T-cell (primary cell): ENCODE results near the gene MED29. TPM values are rescaled to one million over a fixed set of nuclear protein-coding genes. Genes with fewer than 3 reads are reported as not detected.

ENCODE experiments used
- ATAC-seq, 4 experiments: fragments of 200-7000 bp in 3 of 4; fragments of 150-1000 bp in 1 of 4; cut with Tn5 transposase; replicated peaks in 1 of 4; 1 replicate in 3 of 4; 2 replicates in 1 of 4; pipeline ENCODE4 v1.10.0; 2021; ENCODE audit warnings: moderate library complexity in 3 of 4, mild to moderate bottlenecking in 2 of 4, moderate number of reproducible peaks in 1 of 4
- CTCF ChIA-PET, 2 donors: fragments of 300-600 bp; sonication (Branson Sonifier 250); formaldehyde crosslinking; loops; one replicate each; lab custom pipeline; 2022; ENCODE audit warnings: antibody characterized with exemption in 2 of 2; lab: Charles Lee
- POLR2A ChIA-PET, 2 donors: fragments of 300-600 bp; sonication (Branson Sonifier 250); formaldehyde crosslinking; loops; one replicate each; lab custom pipeline; 2022; ENCODE audit warnings: antibody characterized with exemption in 2 of 2; lab: Charles Lee
- DNase-seq, 35 experiments: peaks; one replicate each; pipeline versions ENCODE4 v3.0.0 to v3.0.0-alpha.2; 2013 to 2023
- H3K27ac ChIP-seq: one replicate; pipeline ENCODE4 v1.5.1; 2013; ENCODE audit warnings: low read length
- H3K27me3 ChIP-seq, 2 experiments: replicated peaks in 1 of 2; 1 replicate in 1 of 2; 2 replicates in 1 of 2; pipeline versions ENCODE4 v1.6.1 to v1.7.0; 2013; ENCODE audit warnings: low read length in 1 of 2, mixed read lengths in 1 of 2; ENCODE audit not compliant: control insufficient read depth in 2 of 2, insufficient read depth in 2 of 2; ENCODE audit errors: extremely low read depth in 1 of 2
- H3K36me3 ChIP-seq, 2 donors: 1 replicate in 1 of 2; 2 replicates in 1 of 2; pipeline versions ENCODE4 v1.6.1 to v1.7.0; 2013; ENCODE audit warnings: low read length in 1 of 2; ENCODE audit not compliant: control insufficient read depth in 2 of 2, insufficient read depth in 1 of 2; ENCODE audit errors: extremely low read depth in 1 of 2
- H3K4me1 ChIP-seq, 2 experiments: 1 replicate in 1 of 2; 2 replicates in 1 of 2; pipeline versions ENCODE4 v1.6.1 to v1.7.0; 2013; ENCODE audit warnings: low read length in 2 of 2, mixed read lengths in 1 of 2; ENCODE audit not compliant: insufficient read depth in 2 of 2, control insufficient read depth in 1 of 2; ENCODE audit errors: extremely low read depth in 1 of 2
- H3K4me3 ChIP-seq, 2 donors: 1 replicate in 1 of 2; 2 replicates in 1 of 2; pipeline versions ENCODE4 v1.5.1 to v1.7.0; 2013; ENCODE audit warnings: mild to moderate bottlenecking in 2 of 2, low read length in 1 of 2, moderate library complexity in 1 of 2; ENCODE audit not compliant: control insufficient read depth in 1 of 2; ENCODE audit errors: extremely low read depth in 1 of 2
- H3K9me3 ChIP-seq: 2 replicates; pipeline ENCODE4 v1.7.0; 2013
- H3K27ac Mint-ChIP-seq, 2 donors: one replicate each; pipeline ENCODE4 v1.8.0; 2020 to 2021; ENCODE audit warnings: mild to moderate bottlenecking in 2 of 2, mixed read lengths in 2 of 2
- H3K27me3 Mint-ChIP-seq, 2 donors: one replicate each; pipeline ENCODE4 v1.8.0; 2021 to 2022; ENCODE audit warnings: mixed read lengths in 2 of 2
- H3K36me3 Mint-ChIP-seq: one replicate; pipeline ENCODE4 v1.8.0; 2021; ENCODE audit warnings: mixed read lengths
- H3K4me1 Mint-ChIP-seq, 3 donors: one replicate each; pipeline ENCODE4 v1.8.0; 2020 to 2022; ENCODE audit warnings: mixed read lengths in 3 of 3, mild to moderate bottlenecking in 1 of 3
- H3K4me3 Mint-ChIP-seq, 3 donors: one replicate each; pipeline ENCODE4 v1.8.0; 2020 to 2022; ENCODE audit warnings: mild to moderate bottlenecking in 3 of 3, mixed read lengths in 3 of 3, moderate library complexity in 3 of 3
- H3K9me3 Mint-ChIP-seq, 3 donors: one replicate each; pipeline ENCODE4 v1.8.0; 2020 to 2022; ENCODE audit warnings: mixed read lengths in 3 of 3
- WGBS: methylation state at CpG from one replicate; pipeline ENCODE4 v1.1.5; 2013; ENCODE audit warnings: missing lambda C conversion rate; ENCODE audit not compliant: insufficient coverage; 5-methylcytosine and 5-hydroxymethylcytosine counted together
- total RNA-seq, 35 experiments: library from RNA in 6 of 35; stranded (reverse) in 6 of 35; fragments of 120-200 nt in 1 of 35; gene quantifications; one replicate each; pipeline versions ENCODE4 v1.2.1 to v1.2.4 and lab custom pipeline; 2013 to 2026

Gene MED29
- total RNA-seq, 5 donors from 2014 or later (not counting 1 experiment from before 2014, with no cell fraction given) = 42.0 to 48.7 (median 47.0) TPM

DNA sequence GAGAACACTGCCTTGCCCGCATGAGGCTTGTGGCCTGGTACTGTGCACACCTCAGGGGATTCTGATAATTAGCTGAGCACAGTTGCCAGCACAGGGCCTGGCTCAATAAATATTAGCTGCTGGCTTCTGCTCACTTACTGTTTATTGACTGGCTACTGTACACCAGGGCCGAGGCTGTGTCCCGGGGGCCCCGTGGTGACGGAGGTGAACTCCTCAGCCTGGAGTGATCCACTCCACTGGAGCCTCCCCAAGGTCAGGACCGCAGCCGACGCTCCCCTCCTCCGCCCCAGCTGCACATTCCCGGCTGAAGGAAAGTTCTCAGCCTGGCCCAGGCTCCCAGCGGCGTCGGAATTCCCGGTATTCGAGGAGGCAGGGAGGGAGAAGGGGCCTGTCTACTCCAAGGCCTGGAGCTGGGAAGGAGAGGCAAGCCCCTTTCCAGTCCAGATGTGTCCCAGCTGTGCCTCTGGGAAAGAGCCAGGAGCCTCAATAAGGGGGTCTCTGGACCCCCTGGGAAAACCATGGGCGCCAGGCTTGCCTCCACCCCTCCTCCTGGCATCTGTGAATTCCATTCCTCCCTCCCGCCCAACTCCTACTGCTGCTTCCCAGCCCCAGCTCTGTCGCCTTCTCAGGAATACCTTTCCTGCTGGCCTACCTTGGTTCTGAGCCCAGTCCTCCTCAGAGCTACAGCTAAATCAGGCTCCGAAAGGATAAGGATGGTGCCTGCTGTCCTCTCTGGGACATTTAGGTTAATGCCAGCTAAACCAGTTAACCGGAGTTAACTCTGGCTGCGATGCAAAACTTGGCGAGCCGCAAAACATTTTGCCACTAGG is 37.3 kb downstream of the MED29 start:
- Mint-ChIP-seq H3K4me1 (peaks cover 5 to 23% (median 23%) of the 10 kb centered on the region in 3 donors), H3K36me3 (peaks cover 17% of the 10 kb centered on the region), H3K27ac (no peak overlapping the region), H3K9me3 (no peaks in the 10 kb centered on the region), H3K4me3 (no peak overlapping the region), H3K27me3 (no peaks in the 10 kb centered on the region)
- peaks cover 4 to 22% of the 10 kb centered on the region in 2 donors for H3K36me3 ChIP-seq
- ATAC-seq = no peak
- no peak overlapping the region for H3K27ac ChIP-seq
- H3K4me3 ChIP-seq = no peak overlapping the region
- H3K27me3 ChIP-seq = no peaks in the 10 kb centered on the region
- ChIA-PET POLR2A (interaction anchor here in 1 of 2 donors (0.7 kb wide), 1 partner anchor 17 kb away, joined by 3 read pairs; no protein-coding TSS in a partner anchor), CTCF (interaction anchor here in 1 of 2 donors (0.6 kb wide), 1 partner anchor 32 kb away, joined by 3 read pairs; no protein-coding TSS in a partner anchor)
- WGBS = 75% methylated on average over 8 of the region's 23 CpGs
- peak in 1 of 35 experiments; percentile 12 for DNase-seq
- H3K9me3 ChIP-seq = no peaks in the 10 kb centered on the region
- H3K4me1 ChIP-seq = peaks cover 0 to 13% of the 10 kb centered on the region in 2 experiments

DNA sequence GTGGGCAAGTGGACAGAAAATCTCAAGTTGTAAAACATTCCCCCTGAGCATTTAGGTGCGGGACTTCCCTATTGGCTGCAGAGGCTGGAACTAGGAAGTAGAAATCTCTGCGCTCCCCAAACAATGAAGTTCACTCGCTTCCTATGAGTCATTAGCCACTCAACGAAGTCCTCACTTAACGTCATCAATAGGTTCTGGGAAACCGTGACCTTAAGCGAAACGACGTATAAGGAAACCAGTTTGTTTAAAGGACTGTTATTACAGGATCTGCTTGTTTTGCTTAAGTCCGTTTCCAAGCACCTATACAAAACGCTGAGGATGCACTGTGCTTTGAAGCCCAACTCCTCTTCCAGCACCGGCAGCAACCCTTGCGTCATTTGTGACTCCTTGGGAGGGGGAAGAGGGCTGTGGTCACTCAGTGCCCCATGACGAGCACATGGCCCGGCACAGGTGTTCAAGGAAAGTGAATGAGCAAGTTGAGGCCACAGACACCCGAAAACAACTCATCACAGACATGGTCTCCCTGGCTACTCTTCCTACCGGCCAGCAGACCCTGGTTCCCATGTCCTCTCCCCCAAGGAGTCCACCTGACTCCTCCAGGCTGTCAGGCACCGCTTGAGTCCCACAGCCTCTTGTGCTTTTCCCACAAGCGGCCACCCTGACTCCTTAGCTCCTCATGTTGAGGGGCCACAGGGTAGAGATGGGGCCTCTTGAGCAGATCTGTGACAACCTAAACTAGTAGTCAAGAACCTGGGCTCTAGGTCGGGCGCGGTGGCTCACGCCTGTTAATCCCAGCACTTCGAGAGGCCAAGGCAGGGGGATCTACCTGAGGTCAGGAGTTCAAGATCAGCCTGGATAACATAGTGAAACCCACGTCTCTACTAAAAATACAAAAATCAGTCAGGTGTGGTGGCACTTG is 39.8 kb downstream of the MED29 start:
- peaks cover 22% of the 10 kb centered on the region for H3K36me3 Mint-ChIP-seq
- H3K27ac Mint-ChIP-seq = peak overlapping the region; percentile 86 to 88

DNA sequence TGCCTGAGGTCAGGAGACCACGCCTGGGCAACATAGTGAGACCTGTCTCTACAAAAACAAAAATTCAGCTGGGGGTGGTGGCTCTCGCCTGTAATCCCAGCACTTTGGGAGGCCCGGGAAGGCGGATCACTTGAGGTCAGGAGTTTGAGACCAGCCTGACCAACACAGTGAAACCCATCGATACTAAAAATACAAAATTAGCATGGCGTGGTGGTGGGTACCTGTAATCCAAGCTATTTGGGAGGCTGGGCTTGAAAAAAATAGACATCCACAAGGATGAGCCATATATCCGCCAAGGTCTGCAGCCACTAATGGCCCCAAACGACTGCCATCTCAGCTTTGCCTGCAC is 41.5 kb downstream of the MED29 start:
- peaks cover 33 to 55% (median 54%) of the 10 kb centered on the region in 3 donors for H3K4me1 Mint-ChIP-seq
- peaks cover 15 to 42% of the 10 kb centered on the region in 2 experiments for H3K4me1 ChIP-seq
- H3K9me3 ChIP-seq = no peaks in the 10 kb centered on the region
- H3K36me3 Mint-ChIP-seq = peaks cover 22% of the 10 kb centered on the region
- DNase-seq (no peak), ATAC-seq (no peak)
- H3K4me3 Mint-ChIP-seq = no peak overlapping the region
- 91% methylated on average over 3 of the region's 8 CpGs for WGBS
- ChIA-PET CTCF (no interaction called here), POLR2A (interaction anchor here in 1 of 2 donors (0.8 kb wide), 1 partner anchor 544 kb away, joined by 9 read pairs; no protein-coding TSS in a partner anchor)
- no peaks in the 10 kb centered on the region for H3K9me3 Mint-ChIP-seq
- no peak overlapping the region for H3K27ac ChIP-seq
- peaks cover 0 to 32% of the 10 kb centered on the region in 2 donors for H3K36me3 ChIP-seq
- no peaks in the 10 kb centered on the region for H3K27me3 ChIP-seq
- H3K27me3 Mint-ChIP-seq = no peaks in the 10 kb centered on the region
- H3K4me3 ChIP-seq = no peak overlapping the region
- no peak overlapping the region for H3K27ac Mint-ChIP-seq

More for the DNA sequence above, 39.8 kb downstream of the MED29 start:
- peaks cover 0 to 32% of the 10 kb centered on the region in 2 donors for H3K36me3 ChIP-seq
- peak in 31 of 35 experiments; percentile 25 to 78 (median 58) for DNase-seq
- H3K4me3 Mint-ChIP-seq = peak overlapping the region in 2 of 3 donors; percentile 48 to 62
- H3K27me3 ChIP-seq = no peaks in the 10 kb centered on the region
- CTCF ChIA-PET = interaction anchor here in 1 of 2 donors (0.6 kb wide), 1 partner anchor 19 kb away, joined by 3 read pairs; no protein-coding TSS in a partner anchor
- peaks cover 23 to 45% (median 45%) of the 10 kb centered on the region in 3 donors for H3K4me1 Mint-ChIP-seq
- ATAC-seq = peak; percentile 53 to 64 (median 54)
- peaks cover 12 to 34% of the 10 kb centered on the region in 2 experiments for H3K4me1 ChIP-seq
- H3K4me3 ChIP-seq = no peak overlapping the region
- POLR2A ChIA-PET = interaction anchor here in 1 of 2 donors (1.0 kb wide), 1 partner anchor 27 kb away, joined by 6 read pairs; no protein-coding TSS in a partner anchor
- H3K9me3 Mint-ChIP-seq = no peaks in the 10 kb centered on the region
- WGBS = 44% methylated on average over 15 of the region's 25 CpGs
- H3K27me3 Mint-ChIP-seq = no peaks in the 10 kb centered on the region
- H3K27ac ChIP-seq = peak overlapping the region; percentile 77
- no peaks in the 10 kb centered on the region for H3K9me3 ChIP-seq

DNA sequence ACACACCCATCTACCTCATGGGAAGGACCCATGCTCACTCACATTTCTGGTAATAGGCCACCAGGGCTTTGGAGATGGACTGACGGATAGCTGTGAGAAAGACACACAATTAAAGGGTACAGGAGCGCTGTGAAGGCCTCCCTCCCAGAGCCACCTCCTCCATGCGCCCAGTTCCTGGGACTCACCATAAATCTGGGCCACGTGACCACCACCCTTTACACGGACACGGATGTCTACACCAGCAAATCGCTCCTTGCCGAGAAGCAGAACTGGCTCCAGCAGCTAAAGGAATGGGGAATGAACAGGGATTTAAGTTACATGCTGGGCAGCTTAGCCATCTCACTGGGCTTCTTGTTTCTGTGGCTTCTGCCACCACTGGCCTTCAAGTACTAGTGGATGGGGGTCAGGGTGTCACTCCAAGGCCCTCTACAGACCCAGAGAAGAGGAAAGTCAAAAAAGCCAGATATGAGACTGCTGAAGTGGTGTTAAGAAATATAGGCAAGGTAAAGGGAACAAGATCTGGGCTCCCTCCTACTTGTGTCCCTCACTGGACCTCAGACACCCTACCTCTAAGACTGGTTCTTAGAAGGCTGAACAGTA is 42.4 kb downstream of the MED29 start:
- H3K9me3 Mint-ChIP-seq = no peaks in the 10 kb centered on the region
- peak overlapping the region; percentile 62 to 99 (median 98) for H3K4me3 Mint-ChIP-seq
- POLR2A ChIA-PET = interaction anchor here in 1 of 2 donors (0.6 to 1.0 kb wide), 2 partner anchors 22 to 31 kb away, joined by 3 read pairs; partner anchors contain the start of gene PLEKHG2
- no peaks in the 10 kb centered on the region for H3K27me3 Mint-ChIP-seq
- Histone ChIP-seq H3K36me3 (peaks cover 0 to 32% of the 10 kb centered on the region in 2 donors), H3K4me1 (peaks cover 15 to 42% of the 10 kb centered on the region in 2 experiments), H3K27ac (peak overlapping the region; percentile 73), H3K4me3 (no peak overlapping the region), H3K9me3 (no peaks in the 10 kb centered on the region), H3K27me3 (no peaks in the 10 kb centered on the region)
- peak overlapping the region; percentile 27 to 58 for H3K27ac Mint-ChIP-seq
- H3K36me3 Mint-ChIP-seq = peaks cover 22% of the 10 kb centered on the region
- DNase-seq = no peak
- no CpG with 5 or more reads among the region's 8 CpGs for WGBS
- H3K4me1 Mint-ChIP-seq = peaks cover 33 to 55% (median 54%) of the 10 kb centered on the region in 3 donors
- ATAC-seq = no peak
- CTCF ChIA-PET = interaction anchor here in 1 of 2 donors (1.1 kb wide), 1 partner anchor 91 kb away, joined by 5 read pairs; the partner anchor contains the start of gene SAMD4B

DNA sequence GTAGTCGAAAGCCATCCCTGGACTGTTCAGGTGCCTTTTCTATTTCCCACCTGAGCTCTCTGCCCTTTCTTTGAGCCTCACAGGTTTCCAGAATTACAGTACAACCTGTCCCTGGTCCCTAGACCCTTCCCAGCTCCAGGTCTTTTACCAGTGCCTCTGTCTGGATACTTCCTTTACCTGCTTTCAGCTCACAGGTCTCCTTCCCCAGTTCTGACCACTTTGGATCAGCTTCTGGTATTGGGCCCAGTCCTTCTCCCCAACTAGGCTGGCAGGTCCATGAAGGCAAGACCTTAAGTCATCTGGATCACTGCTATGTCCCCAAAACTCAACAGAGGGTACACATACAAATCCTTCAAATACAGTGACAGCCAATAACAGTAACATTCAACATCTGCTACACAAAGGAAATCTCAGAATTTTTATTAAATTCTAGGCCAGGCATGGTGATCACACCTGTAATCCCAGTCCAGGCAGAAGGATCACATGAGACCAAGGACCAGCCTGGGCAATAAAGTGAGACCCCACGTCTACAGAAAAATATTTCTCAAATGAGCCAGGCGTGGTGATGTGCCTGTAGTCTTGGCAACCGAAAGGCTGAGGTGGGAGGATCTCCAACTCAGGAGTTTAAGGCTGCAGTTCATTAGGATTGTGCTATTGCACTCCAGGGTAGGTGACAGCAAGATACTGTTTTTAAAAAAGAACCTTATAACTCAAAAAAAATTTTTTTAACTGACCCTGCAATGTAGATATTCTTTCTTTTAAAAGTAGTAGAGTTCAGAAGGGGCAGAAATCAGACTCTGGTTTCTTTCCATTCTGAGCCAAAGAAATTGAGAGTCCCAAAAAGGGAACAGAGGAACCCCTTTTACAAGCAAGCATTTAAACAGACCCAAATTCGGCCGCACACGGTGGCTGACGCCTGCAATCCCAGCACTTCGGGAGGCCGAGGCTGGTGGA is 43.2 kb downstream of the MED29 start:
- DNase-seq (no peak), ATAC-seq (no peak)
- Histone ChIP-seq H3K36me3 (peaks cover 0 to 32% of the 10 kb centered on the region in 2 donors), H3K4me1 (peaks cover 15 to 42% of the 10 kb centered on the region in 2 experiments), H3K4me3 (peak overlapping the region; percentile 67 to 75), H3K27ac (peak overlapping the region; percentile 73), H3K9me3 (no peaks in the 10 kb centered on the region), H3K27me3 (no peaks in the 10 kb centered on the region)
- no peaks in the 10 kb centered on the region for H3K27me3 Mint-ChIP-seq
- H3K36me3 Mint-ChIP-seq = peaks cover 22% of the 10 kb centered on the region
- H3K4me1 Mint-ChIP-seq = peaks cover 33 to 55% (median 53%) of the 10 kb centered on the region in 3 donors
- H3K27ac Mint-ChIP-seq = peak overlapping the region; percentile 98 to 100
- 19% methylated on average over 7 of the region's 10 CpGs for WGBS
- ChIA-PET POLR2A (interaction anchor here (0.6 to 1.7 kb wide), 8 partner anchors 10 to 92 kb away, joined by 3 to 57 read pairs (median 8); partner anchors contain the start of genes MED29 (in 1 of the 2), PAF1 (in 1 of the 2), PLEKHG2 (in 1 of the 2) and SAMD4B (in 1 of the 2)), CTCF (interaction anchor here in 1 of 2 donors (1.1 to 1.8 kb wide), 4 partner anchors 11 to 92 kb away, joined by 5 to 12 read pairs (median 8); partner anchors contain the start of genes PLEKHG2, SAMD4B and SUPT5H)
- H3K4me3 Mint-ChIP-seq = peak overlapping the region; percentile 98 to 99 (median 99)
- H3K9me3 Mint-ChIP-seq = no peaks in the 10 kb centered on the region
